OCI-LY7 (cell line): ENCODE results near the gene FOXM1.

ENCODE experiments used
- EZH2phosphoT487 ChIP-seq: fragments of 200-600 bp; sonication (generic); IDR thresholded peaks from 2 replicates; pipeline ENCODE4 v1.6.1; 2018; ENCODE audit warnings: low read depth, borderline replicate concordance, mild to moderate bottlenecking, mixed run types, antibody characterized with exemption, low read length, moderate library complexity, mixed read lengths
- TF ChIP-seq, protein P1 (sequence below): fragments of 200-600 bp; sonication (generic); conservative IDR thresholded peaks from 2 replicates; pipeline ENCODE4 v1.5.1; 2014; ENCODE audit warnings: mild to moderate bottlenecking, antibody characterized with exemption, low read length, moderate library complexity, mixed read lengths

DNA sequence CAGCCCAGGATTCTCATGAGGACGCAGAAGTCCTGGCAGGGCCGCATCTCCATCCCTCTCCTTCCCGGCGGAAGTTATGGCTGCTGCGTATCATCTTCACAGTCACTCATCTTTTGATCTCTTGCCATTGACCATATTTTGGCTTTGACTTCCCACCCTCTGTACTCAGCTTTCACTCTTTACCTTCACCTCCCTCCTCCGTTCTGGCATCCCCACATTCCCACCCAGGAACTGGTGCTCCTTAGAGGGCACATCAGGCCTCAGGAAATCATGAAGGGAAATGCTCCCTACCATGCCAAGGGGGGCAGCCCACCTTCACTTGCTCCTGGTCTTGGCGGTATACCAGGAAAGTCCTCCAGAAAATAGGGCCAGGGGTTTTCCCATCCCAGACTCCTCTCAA lies 21.4 kb downstream of the FOXM1 start:
- TF ChIP-seq, protein P1, sequence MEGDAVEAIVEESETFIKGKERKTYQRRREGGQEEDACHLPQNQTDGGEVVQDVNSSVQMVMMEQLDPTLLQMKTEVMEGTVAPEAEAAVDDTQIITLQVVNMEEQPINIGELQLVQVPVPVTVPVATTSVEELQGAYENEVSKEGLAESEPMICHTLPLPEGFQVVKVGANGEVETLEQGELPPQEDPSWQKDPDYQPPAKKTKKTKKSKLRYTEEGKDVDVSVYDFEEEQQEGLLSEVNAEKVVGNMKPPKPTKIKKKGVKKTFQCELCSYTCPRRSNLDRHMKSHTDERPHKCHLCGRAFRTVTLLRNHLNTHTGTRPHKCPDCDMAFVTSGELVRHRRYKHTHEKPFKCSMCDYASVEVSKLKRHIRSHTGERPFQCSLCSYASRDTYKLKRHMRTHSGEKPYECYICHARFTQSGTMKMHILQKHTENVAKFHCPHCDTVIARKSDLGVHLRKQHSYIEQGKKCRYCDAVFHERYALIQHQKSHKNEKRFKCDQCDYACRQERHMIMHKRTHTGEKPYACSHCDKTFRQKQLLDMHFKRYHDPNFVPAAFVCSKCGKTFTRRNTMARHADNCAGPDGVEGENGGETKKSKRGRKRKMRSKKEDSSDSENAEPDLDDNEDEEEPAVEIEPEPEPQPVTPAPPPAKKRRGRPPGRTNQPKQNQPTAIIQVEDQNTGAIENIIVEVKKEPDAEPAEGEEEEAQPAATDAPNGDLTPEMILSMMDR, result no peak
- TF ChIP-seq EZH2phosphoT487, result no peak
